Measurements from ENCODE around the gene RAP1B.
A peak's percentile ranks its signal among the peaks of the same experiment; 100 is the strongest.

The RAP1B gene

DNA sequence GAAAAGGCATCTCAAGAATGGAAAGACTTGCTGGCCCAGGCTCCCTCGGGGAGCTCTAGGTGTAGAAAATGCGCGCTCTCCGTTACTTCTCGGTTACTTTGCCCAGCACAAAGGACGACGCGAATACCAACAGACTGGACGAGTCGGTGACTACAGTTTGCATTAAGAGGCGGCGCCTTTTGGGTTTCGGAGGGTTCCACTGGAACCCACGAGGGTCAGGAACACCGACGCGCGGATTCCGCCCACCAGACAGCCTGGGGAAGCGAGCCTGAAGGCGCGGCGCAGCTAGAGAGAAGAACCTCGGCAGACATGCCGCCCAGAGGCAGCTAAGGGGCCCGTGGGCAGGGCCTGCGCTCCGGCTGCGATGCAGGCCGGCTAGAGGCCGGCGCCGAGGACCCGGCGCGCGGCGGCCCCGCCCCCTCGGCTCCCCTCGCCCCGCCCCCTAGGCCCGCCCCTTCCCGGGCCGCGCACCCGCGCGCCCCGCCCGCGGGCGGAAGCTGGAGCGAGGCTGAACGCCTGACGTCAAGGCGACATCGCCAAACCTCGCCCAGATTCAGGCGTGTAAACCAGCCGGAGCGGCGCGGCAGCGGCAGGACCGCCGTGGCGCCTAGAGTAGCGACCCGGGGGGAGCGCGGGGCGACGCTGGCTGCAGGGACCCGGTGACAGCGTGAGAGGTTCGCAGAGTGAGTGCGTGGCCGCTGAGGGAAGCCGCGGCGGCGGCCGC, at the start of gene RAP1B:
RAP1B (plus strand) TSS at position 530 of the 724 bp plus-strand sequence. CDS start 37,826 bp downstream, outside the sequence.
- peak within 1 kb of the TSS; percentile 72 for H3K4me3 ChIP-seq (ENCODE audit: low read depth, low read length)
- TF ChIP-seq, protein P1, sequence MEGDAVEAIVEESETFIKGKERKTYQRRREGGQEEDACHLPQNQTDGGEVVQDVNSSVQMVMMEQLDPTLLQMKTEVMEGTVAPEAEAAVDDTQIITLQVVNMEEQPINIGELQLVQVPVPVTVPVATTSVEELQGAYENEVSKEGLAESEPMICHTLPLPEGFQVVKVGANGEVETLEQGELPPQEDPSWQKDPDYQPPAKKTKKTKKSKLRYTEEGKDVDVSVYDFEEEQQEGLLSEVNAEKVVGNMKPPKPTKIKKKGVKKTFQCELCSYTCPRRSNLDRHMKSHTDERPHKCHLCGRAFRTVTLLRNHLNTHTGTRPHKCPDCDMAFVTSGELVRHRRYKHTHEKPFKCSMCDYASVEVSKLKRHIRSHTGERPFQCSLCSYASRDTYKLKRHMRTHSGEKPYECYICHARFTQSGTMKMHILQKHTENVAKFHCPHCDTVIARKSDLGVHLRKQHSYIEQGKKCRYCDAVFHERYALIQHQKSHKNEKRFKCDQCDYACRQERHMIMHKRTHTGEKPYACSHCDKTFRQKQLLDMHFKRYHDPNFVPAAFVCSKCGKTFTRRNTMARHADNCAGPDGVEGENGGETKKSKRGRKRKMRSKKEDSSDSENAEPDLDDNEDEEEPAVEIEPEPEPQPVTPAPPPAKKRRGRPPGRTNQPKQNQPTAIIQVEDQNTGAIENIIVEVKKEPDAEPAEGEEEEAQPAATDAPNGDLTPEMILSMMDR (IDR thresholded peaks at IDR 0.05; ENCODE audit: borderline replicate concordance, insufficient read depth, low read depth, low read length), result no peak

DNA sequence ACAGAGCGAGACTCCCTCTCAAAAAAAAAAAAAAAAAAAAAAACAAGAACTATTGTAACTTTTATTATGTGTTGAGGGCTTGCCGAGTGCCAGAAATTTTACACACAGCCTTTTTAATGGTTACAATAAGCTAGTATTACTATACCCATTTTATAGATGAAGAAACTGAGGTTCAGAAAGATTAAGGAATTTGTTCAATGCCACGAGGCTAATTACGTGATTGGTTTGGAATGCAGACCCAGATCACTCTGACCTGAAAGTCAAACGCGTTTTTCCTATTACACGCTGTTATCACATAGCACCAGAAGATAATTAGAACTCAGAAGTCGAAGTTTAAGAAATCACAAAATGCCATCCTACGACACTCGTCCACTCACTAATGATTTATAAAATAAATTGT, 48.9 kb upstream of the RAP1B start:
- TF ChIP-seq, protein P1 (IDR thresholded peaks at IDR 0.05; ENCODE audit: borderline replicate concordance, insufficient read depth, low read depth, low read length), result no peak

DNA sequence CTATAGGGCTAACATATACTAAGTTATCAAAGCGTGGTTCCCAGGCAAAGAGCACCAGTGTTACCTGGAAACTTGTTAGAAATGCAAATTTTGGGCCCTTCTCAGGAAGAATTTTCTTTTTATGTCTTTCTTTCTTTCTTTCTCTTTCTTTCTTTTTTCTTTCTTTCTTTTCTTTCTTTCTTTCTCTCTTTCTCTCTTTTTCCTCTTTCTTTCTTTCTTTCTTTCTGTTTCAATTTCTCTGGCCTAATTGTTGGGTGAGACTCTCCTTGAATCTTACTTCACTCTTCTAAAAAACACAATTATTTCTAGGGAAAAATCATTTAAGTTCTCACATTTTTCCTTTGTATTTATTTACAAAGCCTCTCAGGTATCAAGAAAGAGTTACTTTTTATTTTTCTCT, 46.5 kb upstream of the RAP1B start:
- no peak overlapping the region for H3K4me3 ChIP-seq (ENCODE audit: low read depth, low read length)
- TF ChIP-seq, protein P1 (IDR thresholded peaks at IDR 0.05; ENCODE audit: borderline replicate concordance, insufficient read depth, low read depth, low read length), result no peak

More for the DNA sequence above, 48.9 kb upstream of the RAP1B start:
- H3K4me3 ChIP-seq (ENCODE audit: low read depth, low read length), result no peak overlapping the region

DNA sequence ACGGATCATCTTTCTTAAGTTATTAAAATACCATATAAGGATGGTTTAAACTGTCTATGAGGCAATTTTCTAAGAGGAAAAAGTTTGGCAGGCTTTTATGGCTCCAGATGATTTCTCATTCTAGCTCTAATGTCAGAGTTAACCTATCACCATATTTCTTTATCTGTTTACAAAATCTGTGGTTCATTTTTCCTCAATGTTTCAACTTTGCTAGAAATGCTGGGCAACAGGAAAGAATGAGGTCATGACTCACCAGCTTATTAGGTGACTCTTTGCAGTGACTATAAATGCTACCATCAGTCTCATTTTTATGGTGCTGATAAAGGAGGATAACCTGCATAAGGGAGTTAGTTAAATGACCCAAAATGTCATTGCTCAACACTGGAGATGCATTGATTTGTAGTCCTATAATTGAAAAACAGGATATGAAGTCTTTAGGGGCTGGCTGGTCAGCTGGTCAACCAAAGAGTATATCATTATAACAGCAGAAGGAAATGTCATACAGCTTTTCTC, 45.3 kb upstream of the RAP1B start:
- no peak overlapping the region for H3K4me3 ChIP-seq (ENCODE audit: low read depth, low read length)

DNA sequence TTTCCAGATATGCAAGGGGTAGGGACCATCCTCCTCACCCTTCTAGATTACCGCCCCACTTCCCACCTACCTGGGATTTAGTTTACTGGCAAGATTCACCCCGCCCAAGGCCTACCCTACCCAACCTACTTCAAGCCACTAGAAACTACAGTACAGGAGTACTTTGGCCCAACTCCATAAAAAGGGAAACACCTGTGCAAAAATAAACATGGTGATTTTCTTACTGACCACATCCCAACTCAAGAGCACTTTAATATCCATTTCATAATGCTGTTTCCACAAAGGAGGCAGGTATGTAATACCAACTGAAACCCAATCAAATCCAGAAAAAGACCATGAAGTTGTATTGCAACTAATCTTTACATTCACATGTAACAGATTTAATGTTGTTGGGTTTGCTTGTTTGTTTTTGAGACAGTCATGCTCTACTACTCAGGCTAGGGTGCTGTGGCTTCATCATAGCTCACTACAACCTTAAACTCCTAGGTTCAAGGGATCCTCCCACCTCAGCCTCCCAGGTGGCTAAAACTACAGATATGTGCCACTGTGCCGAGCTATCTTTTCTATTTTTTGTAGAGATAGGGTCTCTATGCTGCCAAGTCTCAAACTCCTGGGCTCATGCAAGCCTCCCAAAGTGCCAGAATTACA, 41.7 kb upstream of the RAP1B start:
- H3K4me3 ChIP-seq (ENCODE audit: low read depth, low read length), result no peak overlapping the region
- TF ChIP-seq, protein P1 (IDR thresholded peaks at IDR 0.05; ENCODE audit: borderline replicate concordance, insufficient read depth, low read depth, low read length), result no peak

More for the DNA sequence above, 45.3 kb upstream of the RAP1B start:
- TF ChIP-seq, protein P1 (IDR thresholded peaks at IDR 0.05; ENCODE audit: borderline replicate concordance, insufficient read depth, low read depth, low read length), result no peak

DNA sequence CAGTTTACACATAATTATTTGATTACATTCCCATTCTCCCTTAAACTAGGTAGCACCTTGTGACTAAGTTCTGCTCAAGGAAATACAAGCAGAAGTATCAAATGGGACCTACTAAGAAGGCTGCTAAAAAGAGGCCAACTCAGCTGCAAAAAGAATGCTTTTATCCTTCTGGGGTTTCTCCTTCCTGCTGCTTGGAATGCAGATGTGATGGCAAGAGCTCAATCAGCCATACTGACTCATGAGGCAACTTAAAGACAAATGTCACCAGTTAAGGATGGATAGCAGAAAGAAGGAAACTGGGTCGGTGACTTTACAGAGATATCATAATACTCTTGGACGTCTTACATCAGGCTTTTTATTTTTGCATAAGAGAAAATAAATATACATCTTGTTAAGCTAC, 38.0 kb upstream of the RAP1B start:
- H3K4me3 ChIP-seq (ENCODE audit: low read depth, low read length), result no peak overlapping the region

More for the DNA sequence above, 38.0 kb upstream of the RAP1B start:
- TF ChIP-seq, protein P1 (IDR thresholded peaks at IDR 0.05; ENCODE audit: borderline replicate concordance, insufficient read depth, low read depth, low read length), result no peak
